ENCODE results near the gene KCNMB4.

KCNMB4 gene

GRCh38 chr12:70365648-70366518 lies at the start of gene KCNMB4:
KCNMB4 (plus strand) TSS chr12:70366290; CDS start chr12:70366735, 445 bp downstream.
- FAIRE-seq (no peak), DNase-seq (ENCODE audit: insufficient read length, low spot score) (peak; percentile 80)

GRCh38 chr12:70317781-70318180 lies 48.3 kb upstream of the KCNMB4 start:
- no peak for DNase-seq (ENCODE audit: insufficient read length, low spot score)
- FAIRE-seq: peak; percentile 88

DNA sequence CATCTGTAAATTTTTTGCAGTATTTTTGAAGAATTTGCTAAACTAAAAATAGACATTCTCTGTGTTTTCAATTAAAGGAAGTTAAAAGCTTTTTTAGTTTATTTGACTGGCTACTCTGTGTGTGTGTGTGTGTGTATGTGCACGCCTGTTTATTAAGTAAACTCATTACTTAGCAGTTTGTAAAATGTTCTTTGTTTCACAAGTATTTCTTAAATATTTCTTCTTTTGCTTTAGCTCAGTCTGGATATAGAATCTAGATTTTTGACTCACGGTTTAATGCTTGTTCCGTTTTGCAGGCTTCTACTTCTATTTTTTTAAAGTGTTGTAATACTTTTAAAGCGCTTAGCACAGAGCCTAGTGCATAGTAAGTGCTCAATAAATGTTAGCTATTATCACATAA lies 46.5 kb upstream of the KCNMB4 start:
- FAIRE-seq (peak; percentile 54), DNase-seq (ENCODE audit: insufficient read length, low spot score) (no peak)

- no peak for DNase-seq (ENCODE audit: insufficient read length, low spot score)
- FAIRE-seq: no peak
Observed at GRCh38 chr12:70321191-70321590, 44.9 kb upstream of the KCNMB4 start.

GRCh38 chr12:70327541-70327940 lies 38.5 kb upstream of the KCNMB4 start:
- FAIRE-seq: no peak
- no peak for DNase-seq (ENCODE audit: insufficient read length, low spot score)

DNA sequence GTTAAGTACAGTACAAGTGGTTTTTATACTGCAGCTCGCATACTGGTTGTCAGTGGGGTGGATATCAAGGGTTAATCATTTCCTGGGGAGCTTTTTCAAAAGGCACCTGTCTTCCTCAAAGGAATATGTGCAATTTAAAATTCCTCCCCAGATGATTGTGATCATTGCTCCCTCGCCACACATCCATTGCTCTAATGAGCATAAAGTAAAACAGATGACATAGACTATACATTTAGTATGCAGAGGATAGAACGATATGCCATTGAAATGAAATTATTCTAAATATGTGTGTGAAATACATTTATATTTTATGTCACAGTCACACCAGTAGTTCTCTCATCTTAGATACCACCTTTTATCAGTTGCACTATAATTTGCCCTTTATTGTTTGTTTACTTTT lies 36.4 kb upstream of the KCNMB4 start:
- DNase-seq (ENCODE audit: insufficient read length, low spot score): no peak
- FAIRE-seq: no peak

DNA sequence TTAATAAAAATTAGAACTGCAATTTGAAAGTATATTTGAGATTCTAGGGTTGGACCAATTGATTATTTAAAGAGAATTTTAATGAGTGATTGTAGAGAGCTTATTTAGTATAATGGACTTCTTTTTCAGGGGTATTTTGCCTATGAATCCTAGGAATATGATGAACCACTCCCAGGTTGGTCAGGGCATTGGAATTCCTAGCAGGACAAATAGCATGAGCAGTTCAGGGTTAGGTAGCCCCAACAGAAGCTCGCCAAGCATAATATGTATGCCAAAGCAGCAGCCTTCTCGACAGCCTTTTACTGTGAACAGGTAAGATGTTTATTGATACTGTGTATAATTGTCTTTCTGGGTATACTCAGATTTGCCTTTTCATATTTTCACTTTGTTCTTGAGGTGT lies 35.9 kb upstream of the KCNMB4 start:
- DNase-seq (ENCODE audit: insufficient read length, low spot score) (no peak), FAIRE-seq (no peak)

- no peak for DNase-seq (ENCODE audit: insufficient read length, low spot score)
- FAIRE-seq: no peak
Observed at GRCh38 chr12:70332236-70332635, 33.9 kb upstream of the KCNMB4 start.

- DNase-seq (ENCODE audit: insufficient read length, low spot score) (no peak), FAIRE-seq (no peak)
Observed at GRCh38 chr12:70334742-70335141, 31.3 kb upstream of the KCNMB4 start.

DNA sequence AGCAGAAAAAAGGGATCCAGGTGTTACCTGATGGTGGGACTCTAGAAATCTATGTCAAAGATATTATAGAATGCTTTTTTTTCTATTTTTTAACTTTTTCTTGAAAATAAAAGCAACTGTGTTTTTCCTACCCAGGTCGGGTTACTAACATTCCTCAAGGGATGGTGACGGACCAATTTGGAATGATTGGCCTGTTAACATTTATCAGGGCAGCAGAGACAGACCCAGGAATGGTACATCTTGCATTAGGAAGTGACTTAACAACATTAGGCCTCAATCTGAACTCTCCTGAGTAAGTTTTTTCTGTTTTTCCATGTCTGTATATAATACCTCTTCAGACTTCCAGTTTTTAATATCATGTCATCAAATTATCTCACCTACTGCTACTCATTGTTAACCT lies 27.6 kb upstream of the KCNMB4 start:
- DNase-seq (ENCODE audit: insufficient read length, low spot score) (no peak), FAIRE-seq (no peak)

DNA sequence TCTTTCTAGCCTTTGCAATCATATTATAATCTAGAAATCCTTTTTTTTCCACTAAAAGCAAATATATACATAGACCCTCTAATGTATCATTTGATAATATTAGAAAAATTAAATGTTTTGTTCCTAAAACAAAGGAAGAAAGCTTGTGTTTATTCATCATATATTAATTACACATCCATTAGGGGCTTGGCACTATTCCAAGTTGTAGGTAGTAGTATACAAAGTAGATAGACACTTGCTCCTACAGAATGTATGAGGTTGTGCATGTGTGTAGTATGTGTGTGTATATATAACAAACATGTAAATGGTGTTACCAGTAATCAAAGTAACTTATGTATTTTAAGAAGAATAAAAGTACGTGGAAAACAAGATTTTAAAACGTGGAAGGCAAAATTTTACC lies 15.0 kb upstream of the KCNMB4 start:
- no peak for DNase-seq (ENCODE audit: insufficient read length, low spot score)
- FAIRE-seq: no peak

DNA sequence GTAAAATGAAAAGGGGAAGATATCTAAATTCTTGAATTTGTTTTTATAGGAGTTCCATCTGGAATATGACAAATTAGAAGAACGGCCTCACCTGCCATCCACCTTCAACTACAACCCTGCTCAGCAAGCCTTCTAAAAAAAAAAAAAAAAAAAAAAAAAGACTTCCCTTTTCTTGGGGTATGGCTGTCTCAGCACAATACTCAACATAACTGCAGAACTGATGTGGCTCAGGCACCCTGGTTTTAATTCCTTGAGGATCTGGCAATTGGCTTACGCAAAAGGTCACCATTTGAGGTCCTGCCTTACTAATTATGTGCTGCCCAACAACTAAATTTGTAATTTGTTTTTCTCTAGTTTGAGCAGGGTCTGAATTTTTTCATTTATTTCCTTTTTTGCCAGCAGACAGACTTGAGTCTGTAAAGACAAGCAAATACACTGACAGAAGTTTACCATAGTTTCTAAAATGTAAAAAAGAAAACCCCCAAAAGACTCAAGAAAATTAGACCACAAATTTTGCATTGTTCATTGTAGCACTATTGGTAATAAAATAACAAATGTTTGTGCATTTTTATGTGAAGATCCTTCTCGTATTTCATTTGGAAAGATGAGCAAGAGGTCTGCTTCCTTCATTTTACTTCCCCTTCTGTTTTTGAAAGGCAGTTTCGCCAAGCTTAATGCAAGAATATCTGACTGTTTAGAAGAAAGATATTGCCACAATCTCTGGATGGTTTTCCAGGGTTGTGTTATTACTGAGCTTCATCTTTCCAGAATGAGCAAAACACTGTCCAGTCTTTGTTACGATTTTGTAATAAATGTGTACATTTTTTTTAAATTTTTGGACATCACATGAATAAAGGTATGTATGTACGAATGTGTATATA lies 12.1 kb upstream of the KCNMB4 start:
- no peak for FAIRE-seq
- no peak for DNase-seq (ENCODE audit: insufficient read length, low spot score)

DNA sequence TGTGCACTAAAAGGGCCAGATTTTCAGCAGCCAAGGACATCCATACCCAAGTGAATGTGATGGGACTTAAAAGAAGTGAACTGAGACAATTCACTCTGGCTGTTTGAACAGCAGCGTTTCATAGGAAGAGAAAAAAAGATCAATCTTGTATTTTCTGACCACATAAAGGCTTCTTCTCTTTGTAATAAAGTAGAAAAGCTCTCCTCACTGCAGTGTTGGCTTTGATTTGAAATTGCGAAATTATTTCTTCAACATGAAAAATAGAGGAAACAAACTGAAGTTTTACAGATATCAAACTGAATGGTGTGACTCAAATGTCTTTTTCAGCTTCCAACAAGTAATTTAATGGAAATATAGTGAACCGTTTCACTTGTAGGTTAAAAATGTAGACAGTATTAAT lies 11.3 kb upstream of the KCNMB4 start:
- FAIRE-seq (no peak), DNase-seq (ENCODE audit: insufficient read length, low spot score) (no peak)

- no peak for DNase-seq (ENCODE audit: insufficient read length, low spot score)
Observed at GRCh38 chr12:70355972-70356371, 10.1 kb upstream of the KCNMB4 start.

DNA sequence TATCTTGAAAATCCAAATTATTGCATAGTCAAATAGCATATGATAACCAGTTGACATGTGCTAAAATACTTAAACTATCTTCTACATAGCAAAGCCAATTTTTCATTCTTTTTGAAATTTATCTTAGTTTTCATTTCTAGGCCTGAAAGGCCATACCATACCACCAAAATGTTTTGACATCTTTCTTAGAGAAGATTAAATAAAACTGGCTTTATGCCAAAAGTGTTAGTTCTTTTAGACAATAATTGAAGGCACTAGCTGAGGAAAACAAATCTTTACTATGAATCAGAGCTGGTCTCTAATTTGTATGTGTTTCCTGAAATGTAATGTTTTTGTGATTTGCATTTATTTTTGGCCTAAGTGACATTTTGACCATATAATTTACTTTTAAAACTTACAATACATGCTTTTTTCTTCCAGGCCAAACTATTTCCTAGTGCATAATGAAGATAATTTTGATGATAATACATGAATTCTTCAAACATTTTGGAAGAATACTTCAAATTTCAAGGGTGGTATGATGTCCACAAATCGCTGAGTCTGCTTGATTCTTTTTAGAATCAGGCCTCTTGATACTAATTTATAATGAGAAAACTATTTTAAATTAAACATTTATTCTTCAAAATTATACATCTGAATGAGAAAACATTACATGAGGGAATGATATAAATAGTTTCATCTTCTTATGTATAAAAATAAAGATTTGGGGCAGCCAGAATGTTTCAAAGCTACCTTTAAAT lies 6.5 kb upstream of the KCNMB4 start:
- DNase-seq (ENCODE audit: insufficient read length, low spot score) (no peak), FAIRE-seq (peak; percentile 23)

More at GRCh38 chr12:70355972-70356371, 10.1 kb upstream of the KCNMB4 start:
- no peak for FAIRE-seq

- FAIRE-seq (no peak), DNase-seq (ENCODE audit: insufficient read length, low spot score) (no peak)
Observed at GRCh38 chr12:70360218-70360617, 5.9 kb upstream of the KCNMB4 start.

DNA sequence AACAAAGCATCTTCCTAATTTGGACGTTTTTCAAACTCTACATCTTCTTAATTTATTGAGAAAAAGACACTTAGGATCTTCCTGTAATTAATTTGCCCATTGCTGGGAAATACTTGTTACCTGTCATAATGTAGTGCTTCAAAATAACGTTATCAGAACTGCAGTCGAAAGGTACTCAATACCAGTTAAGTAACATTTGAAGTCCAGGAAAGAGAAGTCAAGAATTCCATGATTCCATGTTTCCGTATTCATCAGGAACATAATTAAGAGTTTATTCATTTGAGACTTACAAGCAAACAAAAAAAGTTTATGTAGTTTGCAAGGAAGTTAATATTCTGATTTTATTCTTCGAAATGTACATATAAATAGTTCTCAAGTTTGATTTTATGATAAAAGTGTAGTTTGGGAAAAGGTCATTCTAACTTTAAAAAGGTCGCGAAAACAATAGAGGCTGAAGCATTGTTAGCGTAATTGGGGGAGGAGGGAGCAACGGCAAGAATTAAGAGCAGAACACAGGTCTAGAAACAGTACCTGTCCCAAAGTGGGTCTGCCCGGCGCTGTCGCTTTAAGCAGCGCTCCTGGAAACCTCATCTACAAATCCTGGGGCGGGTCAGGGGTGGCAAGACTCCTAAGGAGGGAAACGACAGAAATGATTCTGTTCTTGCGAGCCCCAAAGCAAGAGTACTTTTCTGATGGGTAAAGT lies 1.2 kb upstream of the KCNMB4 start:
- DNase-seq (ENCODE audit: insufficient read length, low spot score): no peak
- no peak for FAIRE-seq

DNA sequence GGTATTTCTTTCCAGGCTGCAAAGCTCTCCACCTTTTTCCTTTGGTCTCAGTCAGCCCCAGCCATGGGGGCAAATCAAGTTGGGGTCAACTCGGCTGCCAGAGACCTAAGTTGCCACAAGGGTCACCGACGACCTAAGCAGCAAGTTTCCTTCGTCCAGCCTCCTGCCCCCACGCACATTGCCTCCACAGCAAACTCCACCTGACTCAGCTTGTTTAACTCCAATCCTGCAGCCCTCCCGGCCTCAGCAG lies 767 bp upstream of the KCNMB4 start:
- FAIRE-seq (peak; percentile 4), DNase-seq (ENCODE audit: insufficient read length, low spot score) (no peak)

DNA sequence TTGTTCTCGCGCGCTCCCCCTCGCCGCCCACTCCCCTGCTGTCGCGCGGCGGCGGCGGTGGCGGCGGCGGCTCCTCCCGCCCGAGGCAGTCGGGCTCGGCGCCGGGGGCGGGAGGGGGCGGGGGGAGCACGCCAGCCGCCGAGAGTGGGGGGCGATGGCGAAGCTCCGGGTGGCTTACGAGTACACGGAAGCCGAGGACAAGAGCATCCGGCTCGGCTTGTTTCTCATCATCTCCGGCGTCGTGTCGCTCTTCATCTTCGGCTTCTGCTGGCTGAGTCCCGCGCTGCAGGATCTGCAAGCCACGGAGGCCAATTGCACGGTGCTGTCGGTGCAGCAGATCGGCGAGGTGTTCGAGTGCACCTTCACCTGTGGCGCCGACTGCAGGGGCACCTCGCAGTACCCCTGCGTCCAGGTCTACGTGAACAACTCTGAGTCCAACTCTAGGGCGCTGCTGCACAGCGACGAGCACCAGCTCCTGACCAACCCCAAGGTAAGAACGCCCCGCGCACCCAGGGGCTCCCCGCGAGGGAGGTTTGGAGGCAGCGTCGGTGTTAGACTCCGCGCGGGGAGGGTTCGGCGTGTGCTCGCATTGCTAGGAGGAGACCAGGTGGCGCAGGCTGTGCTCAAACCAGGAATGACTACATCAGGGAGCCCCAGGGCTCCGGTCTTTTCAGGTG lies 629 bp downstream of the KCNMB4 start:
- DNase-seq (ENCODE audit: insufficient read length, low spot score) (peak; percentile 39), FAIRE-seq (peak; percentile 48)
